ENCODE measurements around the gene DNAH9. TPM values are rescaled to one million over a fixed set of nuclear protein-coding genes. Genes with fewer than 3 reads are reported as not detected.

DNAH9 gene
- total RNA-seq, 1 experiment from 2014 or later, result 0.22 TPM

GRCh38 chr17:11744696-11745095 is 146.4 kb downstream of the DNAH9 start:
- no peak overlapping the region for H3K4me2 ChIP-seq (ENCODE audit: insufficient read depth, insufficient read length, low read length)
- peaks cover 2% of the 10 kb centered on the region; the same call in 1 of the 2 replicates for H3K27me3 Mint-ChIP-seq (ENCODE audit: low read depth)

More at GRCh38 chr17:11744696-11745095, 146.4 kb downstream of the DNAH9 start:
- no peaks in the 10 kb centered on the region for H3K9me3 ChIP-seq (ENCODE audit: control insufficient read depth, low read depth, low read length)
- no peak overlapping the region for H3K4ac ChIP-seq (ENCODE audit: low read depth, low read length)
- H3K27me3 ChIP-seq (ENCODE audit: insufficient read depth, low read length), result no peaks in the 10 kb centered on the region
- no peak overlapping the region for H3K14ac ChIP-seq (ENCODE audit: insufficient read depth, low read length)
- H3K18ac ChIP-seq (ENCODE audit: insufficient read length, low read depth, low read length), result no peak overlapping the region
- H3K36me3 Mint-ChIP-seq (ENCODE audit: insufficient read depth in 1 of 3, low read depth in 3 of 3), result peaks cover 0 to 2% (median 0%) of the 10 kb centered on the region in 3 experiments; a peak in 2 of 7 replicates
- H2BK20ac ChIP-seq (ENCODE audit: low read depth, low read length, poor library complexity, severe bottlenecking), result no peak overlapping the region
- no peak overlapping the region for H3T11ph ChIP-seq (ENCODE audit: low read length)
- no CpG with 5 or more reads among the region's 11 CpGs for whole genome bisulfite sequencing (ENCODE audit: extremely low coverage, insufficient read length, low lambda C conversion rate)
- H3K27ac ChIP-seq (ENCODE audit: insufficient read length, low read depth, low read length), result no peak overlapping the region
- no peaks in the 10 kb centered on the region for H4K20me1 ChIP-seq (ENCODE audit: control insufficient read depth, insufficient read depth, insufficient read length)
- TF ChIP-seq CTCF (conservative IDR thresholded peaks at IDR 0.05), result no peak
- no peak overlapping the region for H3K56ac ChIP-seq (ENCODE audit: insufficient read length, low read depth, low read length)
- DNase-seq, result no peak
- H3K23ac ChIP-seq (ENCODE audit: insufficient read length, low read depth, low read length), result no peak overlapping the region
- H2BK120ac ChIP-seq (ENCODE audit: low read depth, low read length, poor library complexity, severe bottlenecking), result no peak overlapping the region
- H3K4me1 ChIP-seq (ENCODE audit: insufficient read depth, low read length), result no peaks in the 10 kb centered on the region
- no peak overlapping the region for H4K8ac ChIP-seq (replicated peaks; ENCODE audit: insufficient read length, low read depth, low read length)
- no peak overlapping the region for H2AK5ac ChIP-seq (ENCODE audit: insufficient read length, low read length)
- peak overlapping the region in 1 of 3 experiments; percentile 37; a peak in 1 of 7 replicates for H3K27ac Mint-ChIP-seq
- H2AFZ ChIP-seq (ENCODE audit: low read length), result no peak overlapping the region
- no peak overlapping the region for H2BK12ac ChIP-seq (ENCODE audit: insufficient read length, low read depth, low read length)
- no peak overlapping the region for H2BK15ac ChIP-seq (ENCODE audit: low read depth, low read length)
- no peaks in the 10 kb centered on the region for H3K23me2 ChIP-seq (ENCODE audit: insufficient read length, low read depth, low read length, poor library complexity, severe bottlenecking)
- H3K79me1 ChIP-seq (ENCODE audit: insufficient read depth, low read depth, low read length, poor library complexity, severe bottlenecking), result no peaks in the 10 kb centered on the region
- no peak overlapping the region for H4K91ac ChIP-seq (ENCODE audit: insufficient read length, low read depth, low read length)
- H3K4me3 Mint-ChIP-seq, result no peak overlapping the region
- peaks cover 0 to 4% of the 10 kb centered on the region in 2 experiments; a peak in 2 of 5 replicates for H3K9me3 Mint-ChIP-seq
- no peak overlapping the region for H4K5ac ChIP-seq (ENCODE audit: insufficient read length, low read depth, low read length)
- peaks cover 2 to 3% of the 10 kb centered on the region in 2 experiments; a peak in 1 of 4 replicates for H3K4me1 Mint-ChIP-seq
- no peak overlapping the region for H3K9ac ChIP-seq (ENCODE audit: extremely low read depth, insufficient read length, low read length)
- no peak overlapping the region for H2BK5ac ChIP-seq (ENCODE audit: insufficient read length, low read length)
- H3K79me2 ChIP-seq (ENCODE audit: insufficient read depth, low read length), result no peaks in the 10 kb centered on the region
